CD14-positive monocyte (primary cell): ENCODE results near the gene NDUFS2. TPM values are rescaled to one million over a fixed set of nuclear protein-coding genes. Genes with fewer than 3 reads are reported as not detected.

Experiments
- DNase-seq, 3 donors: peaks; one replicate each; pipeline ENCODE4 v3.0.0-alpha.2; 2011 to 2022
- H2AFZ ChIP-seq: 2 replicates; pipeline ENCODE4 v1.6.0; 2012; ENCODE audit warnings: mild to moderate bottlenecking, low read depth, low read length, inconsistent platforms; ENCODE audit not compliant: insufficient read depth, poor library complexity, severe bottlenecking
- H3K27ac ChIP-seq, 2 donors: 1 replicate in 1 of 2; 2 replicates in 1 of 2; pipeline ENCODE4 v1.5.1; 2012 to 2013; ENCODE audit warnings: low read length in 2 of 2, control low read depth in 1 of 2, inconsistent platforms in 1 of 2, low read depth in 1 of 2, mild to moderate bottlenecking in 1 of 2
- H3K27me3 ChIP-seq, 2 donors: one replicate each; pipeline versions ENCODE4 v1.6.0 to v1.6.1; 2011 to 2013; ENCODE audit warnings: low read length in 2 of 2; ENCODE audit not compliant: control insufficient read depth in 2 of 2, insufficient read depth in 2 of 2
- H3K36me3 ChIP-seq, 2 donors: replicated peaks in 1 of 2; 1 replicate in 1 of 2; 2 replicates in 1 of 2; pipeline versions ENCODE4 v1.5.1 to v1.6.1; 2012 to 2013; ENCODE audit warnings: low read length in 2 of 2, control low read depth in 1 of 2, inconsistent platforms in 1 of 2, mild to moderate bottlenecking in 1 of 2; ENCODE audit not compliant: insufficient read depth in 2 of 2, control insufficient read depth in 1 of 2
- H3K4me1 ChIP-seq, 2 donors: 1 replicate in 1 of 2; 2 replicates in 1 of 2; pipeline versions ENCODE4 v1.5.1 to v1.6.1; 2012 to 2013; ENCODE audit warnings: low read length in 2 of 2, control low read depth in 1 of 2, inconsistent platforms in 1 of 2, mild to moderate bottlenecking in 1 of 2, moderate library complexity in 1 of 2; ENCODE audit not compliant: insufficient read depth in 2 of 2, control insufficient read depth in 1 of 2
- H3K4me2 ChIP-seq: replicated peaks from 2 replicates; pipeline ENCODE3; 2012; ENCODE audit warnings: low read length, moderate library complexity, mild to moderate bottlenecking; ENCODE audit not compliant: poor library complexity, severe bottlenecking; ENCODE audit errors: extremely low read depth
- H3K4me3 ChIP-seq, 3 experiments: fragments of 200-600 bp in 1 of 3; sonication (generic) in 1 of 3; replicated peaks in 1 of 3; 1 replicate in 2 of 3; 2 replicates in 1 of 3; pipeline ENCODE4 v1.5.1; 2011 to 2013; ENCODE audit warnings: low read length in 3 of 3, mild to moderate bottlenecking in 3 of 3, control low read depth in 2 of 3, low read depth in 2 of 3, inconsistent platforms in 1 of 3, moderate library complexity in 1 of 3
- H3K79me2 ChIP-seq: 2 replicates; pipeline ENCODE4 v1.6.0; 2012; ENCODE audit warnings: mild to moderate bottlenecking, control low read depth, inconsistent platforms, low read length, moderate library complexity; ENCODE audit not compliant: insufficient read depth
- H3K9ac ChIP-seq: 2 replicates; pipeline ENCODE4 v1.6.0; 2017; ENCODE audit warnings: low read length, mild to moderate bottlenecking; ENCODE audit not compliant: insufficient read depth, poor library complexity, severe bottlenecking
- H3K9me3 ChIP-seq, 2 donors: replicated peaks in 1 of 2; 1 replicate in 1 of 2; 2 replicates in 1 of 2; pipeline versions ENCODE4 v1.5.1 to v1.6.1; 2012 to 2013; ENCODE audit warnings: low read length in 2 of 2, control low read depth in 1 of 2; ENCODE audit not compliant: control insufficient read depth in 1 of 2, insufficient read depth in 1 of 2
- H4K20me1 ChIP-seq: 2 replicates; pipeline ENCODE4 v1.6.0; 2012; ENCODE audit warnings: mild to moderate bottlenecking, low read length, control low read depth, moderate library complexity; ENCODE audit not compliant: insufficient read depth
- H3K27ac Mint-ChIP-seq, 7 donors: one replicate each; pipeline ENCODE4 v1.8.0; 2020; ENCODE audit warnings: mild to moderate bottlenecking in 7 of 7, mixed read lengths in 7 of 7, moderate library complexity in 6 of 7, inconsistent platforms in 2 of 7
- H3K27me3 Mint-ChIP-seq, 3 donors: one replicate each; pipeline ENCODE4 v1.8.0; 2021 to 2022; ENCODE audit warnings: low read depth in 3 of 3, mild to moderate bottlenecking in 3 of 3, mixed read lengths in 3 of 3, moderate library complexity in 3 of 3, inconsistent platforms in 1 of 3
- H3K36me3 Mint-ChIP-seq, 2 donors: one replicate each; pipeline ENCODE4 v1.8.0; 2020; ENCODE audit warnings: mixed read lengths in 2 of 2, inconsistent platforms in 1 of 2, mild to moderate bottlenecking in 1 of 2
- H3K4me1 Mint-ChIP-seq: one replicate; pipeline ENCODE4 v1.8.0; 2020; ENCODE audit warnings: mild to moderate bottlenecking, mixed read lengths
- H3K4me3 Mint-ChIP-seq, 2 donors: one replicate each; pipeline ENCODE4 v1.8.0; 2020; ENCODE audit warnings: mild to moderate bottlenecking in 2 of 2, mixed read lengths in 2 of 2, moderate library complexity in 1 of 2
- H3K9me3 Mint-ChIP-seq, 7 donors: one replicate each; pipeline ENCODE4 v1.8.0; 2020 to 2022; ENCODE audit warnings: mixed read lengths in 7 of 7, mild to moderate bottlenecking in 6 of 7, moderate library complexity in 6 of 7, inconsistent platforms in 2 of 7
- CTCF ChIP-seq: fragments of 200-600 bp; IDR thresholded peaks from one replicate; pipeline ENCODE4 v1.8.0; 2022; ENCODE audit warnings: antibody characterized with exemption, mild to moderate bottlenecking
- WGBS: methylation state at CpG from one replicate; pipeline ENCODE4 v1.1.5; 2013; ENCODE audit warnings: missing lambda C conversion rate; ENCODE audit not compliant: insufficient coverage; 5-methylcytosine and 5-hydroxymethylcytosine counted together
- intact Hi-C, 2 donors: fragments of 100-400 bp; cut with micrococcal nuclease; formaldehyde crosslinking; loops; one replicate each; pipeline versions ENCODE4 v1.15.0 to v1.15.1; 2023
- polyA plus RNA-seq, 3 donors: library from polyadenylated mRNA; depleted of rRNA in 1 of 3; unstranded in 2 of 3; stranded (reverse) in 1 of 3; fragments of 300-500 nt in 2 of 3; fragments of >200 nt in 1 of 3; fragmentation: Illumina TruSeq in 2 of 3; gene quantifications; 1 replicate in 2 of 3; 2 replicates in 1 of 3; pipeline ENCODE4 v1.2.3, GENCODE V29; 2012 to 2021

NDUFS2 gene
- polyA plus RNA-seq, 3 donors: 87.5 to 119 (median 101) TPM

GRCh38 chr1:161200421-161200991 is 1.7 kb upstream of the NDUFS2 start:
- Mint-ChIP-seq H3K36me3 (peaks cover 13 to 21% of the 10 kb centered on the region in 2 donors), H3K4me3 (no peak overlapping the region), H3K9me3 (no peaks in the 10 kb centered on the region), H3K27me3 (peaks cover 0 to 2% (median 1%) of the 10 kb centered on the region in 3 donors), H3K4me1 (peaks cover 52% of the 10 kb centered on the region), H3K27ac (peak overlapping the region; percentile 93 to 98 (median 97))
- H3K4me3 ChIP-seq: peak overlapping the region in 1 of 3 experiments; percentile 100
- peak overlapping the region; percentile 80 to 95 for H3K27ac ChIP-seq
- intact Hi-C loops: loop anchor here in 1 of 2 donors (5.0 kb wide), 1 partner anchor 187 kb away; no protein-coding TSS in a partner anchor
- no peaks in the 10 kb centered on the region for H3K27me3 ChIP-seq
- no peaks in the 10 kb centered on the region for H3K9me3 ChIP-seq
- peaks cover 41 to 55% of the 10 kb centered on the region in 2 donors for H3K4me1 ChIP-seq
- no peak for TF ChIP-seq CTCF
- H3K79me2 ChIP-seq: peaks cover 34% of the 10 kb centered on the region
- H4K20me1 ChIP-seq: no peaks in the 10 kb centered on the region
- H3K9ac ChIP-seq: no peak overlapping the region
- 45% methylated on average over 3 of the region's 5 CpGs for WGBS
- H3K4me2 ChIP-seq: peak overlapping the region; percentile 97
- no peak for DNase-seq
- peaks cover under 1 to 24% of the 10 kb centered on the region in 2 donors for H3K36me3 ChIP-seq
- peak overlapping the region; percentile 91 for H2AFZ ChIP-seq

- Histone ChIP-seq H3K27me3 (no peaks in the 10 kb centered on the region), H3K27ac (peak overlapping the region; percentile 80 to 95), H2AFZ (peak overlapping the region; percentile 91), H3K4me2 (peak overlapping the region; percentile 97), H3K4me3 (peak overlapping the region; percentile 39 to 100 (median 90)), H3K79me2 (peaks cover 41% of the 10 kb centered on the region), H3K4me1 (peaks cover 34 to 49% of the 10 kb centered on the region in 2 donors), H3K36me3 (peaks cover 8 to 31% of the 10 kb centered on the region in 2 donors), H3K9ac (peak overlapping the region; percentile 94), H4K20me1 (no peaks in the 10 kb centered on the region), H3K9me3 (no peaks in the 10 kb centered on the region)
- WGBS: 67% methylated on average over 6 of the region's 13 CpGs
- intact Hi-C loops: loop anchor here in 1 of 2 donors (5.0 kb wide), 1 partner anchor 186 kb away; no protein-coding TSS in a partner anchor
- Mint-ChIP-seq H3K9me3 (no peaks in the 10 kb centered on the region), H3K4me1 (peaks cover 48% of the 10 kb centered on the region), H3K27ac (peak overlapping the region; percentile 93 to 98 (median 97)), H3K27me3 (peaks cover 0 to 2% (median 1%) of the 10 kb centered on the region in 3 donors), H3K36me3 (peaks cover 18 to 28% of the 10 kb centered on the region in 2 donors), H3K4me3 (peak overlapping the region; percentile 84 to 93)
- no peak for TF ChIP-seq CTCF
- DNase-seq: peak; percentile 46 to 76 (median 69)
Measured at GRCh38 chr1:161200992-161201835, 953 bp upstream of the NDUFS2 start.
